GM21786 (cell line): Measurements from ENCODE around the gene GHRHR.

Experiments
- ATAC-seq: cut with Tn5 transposase; IDR thresholded peaks from one replicate; pipeline ENCODE4 v1.9.1; 2021; ENCODE audit not compliant: unreplicated experiment

GHRHR gene

DNA sequence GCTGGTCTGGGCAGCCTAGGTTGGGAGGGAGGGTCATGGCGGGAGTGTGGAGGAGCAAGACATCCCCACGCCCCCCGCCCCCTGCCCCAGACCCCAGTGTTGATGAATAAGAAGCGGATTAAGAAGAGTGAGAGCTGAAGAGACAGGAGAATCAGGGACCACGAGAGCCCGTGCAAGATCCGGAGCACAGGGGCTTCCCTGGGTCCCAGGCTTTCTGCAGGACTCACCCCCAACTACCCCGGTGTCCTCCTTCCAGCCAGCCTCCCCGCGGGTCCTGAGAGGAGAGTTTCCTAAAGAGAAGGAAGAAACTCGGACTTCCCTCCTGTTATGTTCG is 20.1 kb downstream of the GHRHR start:
- ATAC-seq: peak; percentile 24

DNA sequence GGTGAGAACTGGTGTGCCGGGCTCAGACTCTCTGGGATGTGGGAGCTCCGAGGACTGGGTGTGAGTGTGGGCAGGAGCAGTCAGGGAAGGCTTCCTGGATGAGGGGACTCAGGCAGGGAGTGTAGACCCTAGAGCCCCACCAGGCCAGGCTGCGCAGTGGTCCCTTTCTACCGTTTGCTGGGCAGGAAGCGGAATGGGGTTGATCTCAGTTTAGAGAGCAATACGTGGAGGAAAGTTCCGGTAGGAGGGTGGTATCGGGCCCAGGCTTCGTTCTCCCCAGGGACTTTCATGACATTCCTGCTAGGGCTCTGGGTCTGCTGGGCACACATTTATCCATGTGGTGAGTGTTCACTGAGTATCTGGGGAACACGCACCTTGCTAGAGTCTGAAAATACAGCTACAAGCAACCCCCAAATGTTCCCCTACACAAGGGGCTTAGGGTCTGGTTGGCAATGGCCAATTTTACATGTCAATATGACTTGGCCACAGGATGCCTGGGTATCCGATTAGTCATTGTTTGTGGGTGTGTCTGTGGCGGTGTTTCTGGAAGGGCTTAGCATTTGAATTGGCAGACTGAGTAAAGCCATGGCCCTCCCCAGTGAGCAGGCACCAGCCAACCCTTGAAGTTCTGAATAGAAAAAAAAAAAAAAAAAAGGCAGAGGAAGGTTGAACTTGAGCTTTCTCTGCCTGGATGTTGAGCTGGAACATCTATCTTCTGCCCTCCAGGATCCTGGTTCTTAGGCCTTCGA is 20.8 kb downstream of the GHRHR start:
- ATAC-seq: no peak

DNA sequence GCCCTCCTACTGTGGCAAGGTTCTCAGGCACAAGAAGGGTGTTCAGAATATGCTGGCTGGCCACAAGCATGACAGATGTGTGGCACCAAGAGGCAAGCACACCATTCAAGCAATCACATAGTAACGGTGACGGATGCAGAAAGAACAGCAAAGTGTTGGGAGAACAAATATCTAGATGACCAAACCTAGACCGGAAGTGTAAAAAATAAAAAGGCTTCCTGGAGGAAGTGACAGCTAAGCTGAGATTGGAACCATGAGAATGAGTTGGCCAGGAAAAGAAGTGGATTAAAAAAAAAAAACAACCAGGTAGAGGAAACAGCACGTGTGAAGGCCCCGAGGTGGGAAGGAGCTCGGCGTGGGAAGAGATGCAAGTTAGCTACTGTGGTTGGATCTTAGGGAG is 22.0 kb downstream of the GHRHR start:
- no peak for ATAC-seq

DNA sequence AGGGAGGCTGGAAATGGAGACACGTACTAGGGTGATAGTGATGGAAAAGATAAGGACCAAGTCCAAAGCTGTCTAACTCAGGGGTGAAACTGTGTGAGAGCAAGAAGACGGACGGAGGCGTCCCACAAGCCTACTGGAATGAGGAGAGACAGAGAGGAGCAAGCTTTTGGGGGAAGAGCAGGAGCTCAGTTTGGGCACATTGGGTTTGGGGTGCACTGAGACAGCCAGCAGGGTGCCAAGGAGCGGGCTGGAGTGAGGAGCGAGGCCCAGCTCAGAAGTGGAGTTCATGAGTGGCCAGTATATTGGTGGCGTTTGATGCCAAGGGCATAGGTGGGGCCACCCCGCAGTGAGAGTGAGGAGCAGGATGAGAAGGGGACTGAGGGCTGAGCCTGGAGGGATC is 22.6 kb downstream of the GHRHR start:
- ATAC-seq: no peak

DNA sequence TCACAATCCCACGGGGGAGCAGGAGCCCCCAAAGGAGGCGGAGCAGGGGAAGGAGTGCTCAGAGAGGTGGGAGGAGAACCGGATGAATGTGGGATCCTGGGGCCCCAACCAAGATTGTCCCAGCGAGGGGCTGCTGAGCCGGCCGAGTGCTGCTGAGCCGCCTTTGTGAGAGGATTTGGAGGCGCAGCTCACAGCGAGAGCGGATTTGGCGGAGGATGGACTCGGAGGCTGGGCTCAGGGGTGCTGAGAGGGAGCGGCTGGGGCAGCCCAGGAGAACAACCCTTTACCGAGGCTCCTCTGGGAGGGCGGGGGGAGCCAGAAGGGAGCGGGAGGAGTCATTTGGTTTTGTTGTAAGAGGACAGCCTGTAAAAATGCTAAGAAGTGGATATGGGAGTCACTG is 23.0 kb downstream of the GHRHR start:
- ATAC-seq: no peak

DNA sequence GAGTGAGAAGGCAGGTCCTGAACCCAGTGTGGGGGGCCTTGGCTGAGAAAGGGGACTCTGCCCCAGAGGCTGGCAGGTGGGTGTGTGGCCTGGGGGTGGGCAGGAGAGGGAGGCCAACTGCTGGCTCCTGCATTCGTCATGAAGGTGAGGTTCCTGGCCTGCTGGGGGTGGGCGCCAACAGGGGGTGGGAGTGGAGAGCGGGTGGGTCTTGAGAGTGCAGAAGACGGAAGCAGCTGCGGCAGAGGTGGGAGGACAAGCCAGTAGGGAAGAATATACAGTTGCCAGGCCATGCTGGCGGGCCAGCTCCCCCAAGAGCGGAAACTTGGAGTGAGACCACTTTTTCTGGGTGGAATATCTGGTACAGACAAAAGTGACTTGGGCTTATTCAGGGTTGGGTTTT is 23.4 kb downstream of the GHRHR start:
- no peak for ATAC-seq

DNA sequence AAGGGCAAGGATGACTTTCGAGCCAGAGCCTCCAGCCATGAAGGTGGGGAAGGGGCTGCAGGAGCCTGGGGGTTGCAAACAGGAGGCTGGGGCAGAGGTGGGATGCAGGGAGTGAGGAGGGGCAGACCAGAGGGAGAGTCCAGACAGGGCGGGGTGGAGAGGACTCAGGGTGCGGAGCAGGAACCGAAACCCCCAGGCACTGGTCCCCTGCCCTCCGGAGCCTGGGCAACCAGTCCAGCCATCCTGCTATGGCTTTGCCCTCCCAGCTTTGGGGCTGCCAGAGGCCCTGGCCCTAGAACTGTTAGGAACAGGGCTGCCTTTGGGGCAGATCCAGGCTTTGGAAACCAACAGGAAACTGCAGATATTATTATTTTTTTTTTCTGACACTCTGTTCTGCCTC is 24.2 kb downstream of the GHRHR start:
- ATAC-seq: no peak

DNA sequence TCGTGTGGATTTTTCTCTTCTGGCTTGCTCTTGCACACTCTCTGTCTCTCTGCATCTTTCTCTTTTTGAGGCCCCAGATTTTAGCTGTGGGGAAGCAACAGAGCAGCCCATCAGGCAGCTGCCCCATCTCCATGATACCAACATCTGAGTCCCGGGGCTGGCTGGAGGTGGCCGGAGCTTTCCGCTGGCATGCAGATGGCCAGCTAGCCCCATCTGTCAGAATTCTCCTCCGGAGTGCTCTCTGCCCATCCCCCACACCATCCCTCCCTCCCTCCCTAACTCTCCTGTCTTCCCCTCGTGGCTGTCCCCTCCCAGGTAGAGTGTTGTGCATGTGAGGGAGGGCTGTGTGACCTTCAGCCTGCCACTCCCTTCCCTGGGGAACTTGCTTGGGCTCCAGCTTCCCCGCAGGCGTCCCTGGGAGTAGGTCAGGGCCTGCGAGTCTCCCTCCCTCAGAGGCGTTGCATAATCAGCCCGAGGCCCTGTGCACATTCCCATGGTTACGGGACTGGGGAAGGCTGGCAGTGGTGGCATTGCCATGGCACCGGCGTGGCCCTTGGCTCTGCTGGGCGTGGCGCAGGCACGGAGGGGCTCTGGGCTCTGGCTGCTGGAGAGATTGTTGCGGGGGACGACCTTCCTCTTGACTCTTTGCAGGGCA is 24.7 kb downstream of the GHRHR start:
- no peak for ATAC-seq

DNA sequence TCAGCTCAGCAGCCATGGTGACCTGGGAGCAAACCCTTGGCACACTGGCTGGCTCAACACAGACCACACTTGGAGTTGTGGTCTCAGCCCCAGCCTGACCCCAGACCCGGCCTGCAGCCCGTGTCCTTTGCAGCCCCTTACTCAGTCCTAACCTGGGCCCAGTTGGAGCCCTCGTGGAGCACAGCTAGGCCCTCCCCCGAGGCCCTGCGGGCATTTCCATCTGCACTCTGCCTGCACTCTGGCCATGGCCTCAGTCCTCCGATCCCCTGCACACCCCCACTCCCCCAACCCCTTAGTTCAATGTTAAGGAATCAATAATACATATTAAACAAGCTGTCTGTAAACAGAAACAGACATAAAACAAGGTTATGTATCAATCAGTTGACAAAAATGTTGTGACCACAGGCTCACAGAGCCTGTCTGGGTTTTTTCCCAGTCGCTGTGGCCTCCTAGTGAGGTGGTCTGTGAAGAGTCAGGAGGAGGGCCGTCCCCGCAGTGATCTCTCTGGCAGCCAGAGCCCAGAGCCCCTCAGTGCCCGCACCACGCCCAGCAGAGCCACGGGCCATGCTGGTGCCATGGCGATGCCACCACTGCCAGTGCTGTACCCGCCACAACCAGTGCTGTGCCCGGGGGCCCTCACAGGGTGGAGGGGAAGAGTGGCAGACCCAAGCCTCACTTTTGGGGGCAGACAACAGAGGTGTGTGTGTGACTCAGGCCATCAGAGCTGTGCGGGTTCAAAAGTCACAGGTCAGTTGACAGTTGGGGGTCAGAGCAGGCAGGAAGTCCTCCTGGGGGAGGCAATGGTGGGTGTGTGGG is 25.5 kb downstream of the GHRHR start:
- ATAC-seq: no peak

DNA sequence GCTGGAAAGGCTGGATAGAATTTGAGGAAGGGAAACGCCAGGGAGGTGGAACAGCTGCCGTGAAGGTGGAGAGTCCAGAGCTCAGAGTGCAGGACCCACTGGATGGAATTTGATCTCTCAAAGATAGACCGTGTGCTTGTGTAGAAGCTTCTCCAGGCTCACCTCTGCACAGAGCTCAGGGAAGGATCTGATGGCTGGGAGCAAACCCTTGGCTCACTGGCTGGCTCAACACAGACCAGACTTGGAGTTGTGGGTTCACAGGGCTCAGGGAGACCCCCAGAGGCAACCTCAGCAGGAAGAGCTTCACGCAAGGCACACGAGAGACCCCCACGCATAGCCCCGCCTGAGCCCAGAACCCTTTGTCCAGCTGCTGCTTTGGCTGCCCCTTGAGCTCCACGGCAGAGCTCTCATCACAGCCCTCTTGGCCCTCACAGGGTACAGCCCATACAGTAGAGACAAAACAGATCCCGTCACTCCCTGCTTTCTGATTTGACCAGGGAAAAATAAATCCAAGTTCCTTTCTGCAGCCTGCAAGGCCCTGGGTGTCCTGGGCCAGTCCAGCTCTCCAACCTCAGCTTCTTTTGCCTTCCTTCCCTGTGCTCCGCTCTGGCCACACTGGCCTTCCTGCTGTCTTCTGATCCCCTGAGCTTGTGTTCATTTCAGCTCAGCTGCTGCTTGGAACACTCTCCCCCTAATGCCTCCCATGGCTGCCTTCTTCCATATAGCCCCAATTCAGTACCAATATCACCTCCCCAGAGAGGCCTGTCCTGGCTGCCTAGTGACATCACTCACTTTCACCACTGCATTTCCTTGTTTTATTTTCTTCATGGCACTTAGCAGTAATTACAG is 26.3 kb downstream of the GHRHR start:
- ATAC-seq: no peak

DNA sequence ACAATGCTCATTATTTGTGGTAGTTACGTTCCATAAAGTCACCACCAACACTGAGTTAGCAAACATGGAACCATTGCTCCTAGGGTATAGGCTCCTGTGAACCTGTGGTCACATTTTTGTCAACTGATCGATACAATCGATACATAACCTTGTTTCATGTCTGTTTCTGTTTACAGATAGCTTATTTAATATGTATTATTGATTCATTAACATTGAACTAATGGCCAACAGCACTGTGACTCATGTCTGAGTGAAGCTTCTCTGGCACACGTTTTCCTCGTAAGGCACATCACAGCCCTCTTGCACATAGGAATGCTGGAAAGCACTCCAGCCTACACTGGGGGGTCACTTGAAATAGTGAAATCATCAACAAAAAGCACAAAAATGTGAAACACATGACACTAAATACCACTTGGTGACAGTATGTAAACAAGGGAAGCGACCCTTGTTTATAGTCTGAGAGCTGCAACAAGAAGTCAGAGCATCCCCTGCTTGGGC is 27.0 kb downstream of the GHRHR start:
- no peak for ATAC-seq

DNA sequence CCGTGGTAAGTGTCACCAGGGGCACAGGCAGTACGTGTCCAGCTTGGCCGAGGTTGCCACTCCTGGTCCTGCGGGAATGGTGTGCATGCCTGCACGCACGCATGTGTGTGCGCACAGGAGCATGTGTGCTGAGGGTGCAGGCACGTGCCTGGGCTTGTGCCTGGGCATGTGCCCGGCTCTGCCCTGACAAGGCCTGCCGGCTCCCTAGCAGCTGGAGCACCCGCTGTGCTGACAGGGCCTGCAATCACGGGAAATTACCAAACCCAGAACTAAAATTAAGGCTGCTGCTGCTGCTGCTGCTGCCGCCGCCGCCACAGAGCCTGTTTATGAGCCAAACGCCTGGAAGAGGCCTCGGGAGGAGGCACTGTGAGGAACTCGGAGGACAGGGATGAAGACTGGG is 28.7 kb downstream of the GHRHR start:
- ATAC-seq: no peak

DNA sequence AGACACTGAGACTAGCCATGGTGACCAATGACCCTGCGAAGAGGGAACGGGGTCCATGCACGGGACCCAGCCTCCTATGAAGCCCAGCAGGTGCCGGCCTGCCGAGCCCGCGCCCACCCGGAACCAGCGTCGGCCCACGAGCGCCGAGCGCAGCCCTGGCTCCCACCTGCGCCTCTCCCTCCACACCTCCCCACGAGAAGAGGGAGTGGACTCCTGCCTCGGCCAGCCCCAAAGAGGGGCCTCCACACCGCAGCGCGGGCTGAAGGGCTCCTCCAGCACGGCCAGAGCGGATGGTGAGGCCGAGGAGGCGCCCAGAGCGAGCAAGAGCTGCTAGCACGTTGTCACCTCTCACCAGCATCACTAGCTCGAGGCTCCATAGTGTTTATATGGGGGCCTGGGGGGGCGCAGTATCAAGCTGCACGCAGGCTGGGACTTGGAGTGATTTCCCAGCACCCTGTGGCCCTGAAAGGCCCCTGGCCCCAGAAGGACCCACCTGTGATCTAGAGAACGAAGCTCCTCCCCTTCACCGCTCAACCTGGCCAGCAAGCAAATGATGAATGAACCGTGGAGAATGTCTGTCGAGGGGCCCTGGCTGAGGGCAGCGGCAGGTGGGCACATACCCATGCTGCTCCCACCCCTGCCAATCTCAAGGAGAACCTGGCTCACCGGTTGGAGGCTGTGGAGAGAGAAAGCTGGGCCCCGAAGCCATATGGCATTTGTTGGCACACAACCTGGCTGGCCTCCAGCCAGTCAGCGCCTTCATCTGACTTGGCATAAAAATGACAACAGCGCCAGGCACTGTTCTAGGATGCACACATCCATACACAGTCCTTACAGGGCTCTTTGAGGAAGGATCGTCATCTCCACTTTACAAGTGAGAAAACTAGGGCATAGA is 30.7 kb downstream of the GHRHR start:
- ATAC-seq: no peak

DNA sequence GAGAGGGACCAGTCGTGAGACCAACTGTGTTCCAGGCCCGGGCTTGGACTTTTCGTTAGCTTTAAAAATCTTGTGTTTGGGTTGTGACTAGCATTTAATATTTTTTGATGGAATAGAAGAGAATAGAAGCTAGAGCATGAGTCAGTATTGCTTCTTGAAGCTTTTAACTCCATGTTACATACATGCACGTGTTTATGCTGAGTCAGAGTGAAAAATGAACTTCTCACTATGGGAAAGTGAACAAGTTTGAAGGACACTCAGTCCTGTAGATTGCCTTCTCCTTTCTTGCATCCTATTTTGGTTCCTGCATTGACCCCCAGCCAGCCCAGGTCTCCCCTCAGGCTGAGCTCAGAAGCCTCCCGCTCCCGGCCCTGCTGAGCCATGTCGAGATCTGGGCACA is 31.8 kb downstream of the GHRHR start:
- ATAC-seq: no peak

DNA sequence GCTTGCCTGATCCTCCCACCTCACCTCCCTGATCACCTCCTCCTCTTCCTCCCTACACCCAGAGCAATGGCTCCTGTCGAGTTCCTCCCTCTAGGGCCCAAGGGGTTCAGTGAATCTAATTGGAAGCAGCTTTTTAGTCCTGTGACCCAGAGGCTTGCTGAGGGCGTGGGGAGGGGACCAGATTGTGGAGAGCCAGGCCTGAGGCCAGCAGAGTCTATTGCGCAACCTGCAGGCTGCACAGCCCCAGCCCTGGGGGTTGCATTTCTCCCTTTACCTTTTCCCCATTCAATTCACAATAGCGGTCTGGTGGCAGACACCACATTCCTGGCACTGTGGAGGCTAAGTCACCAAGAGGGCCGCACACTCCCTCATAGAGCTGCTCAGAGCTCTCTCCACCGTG is 32.5 kb downstream of the GHRHR start:
- ATAC-seq: no peak

DNA sequence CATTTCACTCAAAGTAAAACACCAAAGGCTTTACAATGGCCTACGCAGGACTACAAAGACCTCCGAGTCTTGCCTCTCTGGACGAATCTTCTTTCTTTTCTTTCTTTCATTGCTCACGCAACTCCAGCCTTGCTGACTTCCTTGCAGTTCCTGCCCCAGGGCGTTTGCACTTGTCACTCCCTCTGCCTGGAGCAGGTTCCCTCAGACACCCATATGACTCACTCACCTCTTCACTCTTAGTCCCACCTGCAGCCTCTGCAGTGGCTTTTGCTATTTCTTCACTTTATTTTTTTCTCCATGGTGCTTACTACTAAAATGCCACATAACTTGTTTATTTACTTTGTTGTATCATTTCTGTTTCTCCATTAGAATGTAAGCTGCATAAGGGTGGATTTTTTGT is 33.1 kb downstream of the GHRHR start:
- ATAC-seq: no peak

DNA sequence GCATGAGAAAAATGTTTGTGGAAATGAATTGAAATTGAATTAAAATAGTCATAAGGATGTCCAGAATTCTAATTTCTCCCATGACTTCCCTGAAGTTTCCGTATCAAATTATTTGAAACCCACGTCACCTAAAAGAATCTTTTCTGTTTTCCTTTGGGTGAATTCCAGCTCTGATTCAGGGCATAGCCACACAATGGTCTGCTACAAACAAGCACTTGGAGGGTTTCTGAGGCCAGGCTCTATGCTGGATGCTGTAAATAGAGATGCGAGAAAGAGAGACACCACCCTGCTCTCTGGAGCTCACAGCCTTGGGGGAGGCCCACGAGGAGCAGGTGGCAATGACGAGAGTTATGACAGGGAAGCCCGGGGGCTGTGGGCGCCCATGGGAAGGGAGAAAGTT is 33.6 kb downstream of the GHRHR start:
- ATAC-seq: no peak

DNA sequence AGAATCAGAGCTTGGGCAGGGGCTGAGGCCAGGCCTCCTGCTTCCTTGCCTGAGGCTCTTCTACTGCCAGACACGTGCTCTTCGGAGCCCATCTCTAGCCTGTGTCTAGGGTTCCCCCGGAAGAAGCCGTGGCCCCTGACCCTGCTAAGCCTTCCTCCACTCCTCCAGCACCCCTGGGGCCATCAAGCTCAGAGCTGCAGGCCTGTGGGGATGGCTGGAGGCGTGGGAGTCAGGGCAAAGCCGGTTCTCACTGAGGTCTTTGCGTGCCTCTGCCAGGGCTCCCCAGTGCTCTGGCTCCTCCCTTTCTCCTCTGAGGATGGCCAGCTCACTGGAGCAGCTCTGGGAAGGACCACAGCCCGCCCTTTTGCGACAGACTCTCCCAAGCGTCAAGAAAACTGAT is 34.4 kb downstream of the GHRHR start:
- no peak for ATAC-seq

DNA sequence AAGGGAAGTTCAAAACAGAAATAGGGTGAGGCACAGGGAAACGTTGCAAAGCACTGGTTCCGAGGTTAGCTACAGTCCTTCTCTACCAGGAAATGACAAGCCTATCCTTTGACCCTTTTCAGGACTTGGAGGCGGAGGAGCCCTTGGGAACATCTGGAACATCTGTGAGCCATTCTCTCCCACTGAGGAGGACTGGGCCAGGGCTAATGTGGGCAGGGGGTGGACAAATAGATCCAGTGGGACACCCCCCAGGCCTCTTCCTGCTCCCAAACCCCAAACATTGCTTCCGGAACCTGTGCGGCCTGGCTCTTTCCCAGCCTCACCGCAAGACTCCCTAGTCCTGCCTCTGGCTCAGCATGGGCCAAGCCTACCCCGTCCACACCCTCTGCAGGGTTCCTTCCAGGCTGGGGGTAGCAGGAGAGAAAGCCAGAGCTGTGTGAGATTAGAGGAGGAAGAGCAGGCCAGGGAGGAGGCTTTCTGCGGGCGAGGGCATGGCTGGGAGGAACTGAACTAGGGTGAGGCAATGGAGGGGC is 36.5 kb downstream of the GHRHR start:
- ATAC-seq: no peak

DNA sequence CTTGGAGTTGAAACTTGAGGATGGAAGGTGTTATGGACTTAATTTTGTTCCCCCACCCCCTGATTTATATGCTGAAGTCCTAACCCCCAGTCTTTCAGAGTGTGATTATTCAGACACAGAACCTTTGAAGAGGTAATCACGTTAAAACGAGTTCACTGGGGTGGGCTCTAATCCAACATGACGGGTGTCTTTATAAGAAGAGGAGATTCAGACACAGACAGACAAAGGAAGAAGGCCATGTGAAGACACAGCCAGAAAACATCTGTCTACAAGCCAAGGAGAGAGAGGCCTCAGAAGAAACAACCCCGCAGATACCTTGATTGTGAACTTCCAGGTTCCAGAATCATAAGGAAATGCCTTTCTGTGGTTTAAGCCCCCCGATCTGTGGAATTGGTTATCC is 37.0 kb downstream of the GHRHR start:
- no peak for ATAC-seq
